ENCODE measurements around the gene DEGS2.

The DEGS2 gene

GRCh38 chr14:100126401-100126800 lies 33.0 kb downstream of the DEGS2 start:
- no peak for FAIRE-seq
- no peak for TF ChIP-seq POLR2AphosphoS5 (IDR thresholded peaks at IDR 0.05; ENCODE audit: low read depth, low read length)
- TF ChIP-seq POLR2A (IDR thresholded peaks at IDR 0.05; ENCODE audit: low read depth, low read length) = no peak
- TF ChIP-seq POU2F2 (IDR thresholded peaks at IDR 0.05; ENCODE audit: low read depth, low read length) = no peak
- no peak for TF ChIP-seq SPI1 (IDR thresholded peaks at IDR 0.05; ENCODE audit: low read depth, low read length)
- TF ChIP-seq PAX5 (IDR thresholded peaks at IDR 0.05; ENCODE audit: insufficient read depth, low read length, severe bottlenecking) = no peak
- TF ChIP-seq TAF1 (IDR thresholded peaks at IDR 0.05; ENCODE audit: low read depth, low read length) = no peak
- DNase-seq (ENCODE audit: insufficient read length, low spot score) = no peak

- no peak for DNase-seq (ENCODE audit: insufficient read length, low spot score)
- TF ChIP-seq POU2F2 (IDR thresholded peaks at IDR 0.05; ENCODE audit: low read depth, low read length) (no peak), TAF1 (IDR thresholded peaks at IDR 0.05; ENCODE audit: low read depth, low read length) (no peak), PAX5 (IDR thresholded peaks at IDR 0.05; ENCODE audit: insufficient read depth, low read length, severe bottlenecking) (no peak), POLR2A (IDR thresholded peaks at IDR 0.05; ENCODE audit: low read depth, low read length) (no peak), SPI1 (IDR thresholded peaks at IDR 0.05; ENCODE audit: low read depth, low read length) (no peak), POLR2AphosphoS5 (IDR thresholded peaks at IDR 0.05; ENCODE audit: low read depth, low read length) (no peak)
- FAIRE-seq = no peak
Observed at GRCh38 chr14:100124551-100125088, 34.8 kb downstream of the DEGS2 start.

- DNase-seq (ENCODE audit: insufficient read length, low spot score) = no peak
- TF ChIP-seq SPI1 (IDR thresholded peaks at IDR 0.05; ENCODE audit: low read depth, low read length) = no peak
- no peak for TF ChIP-seq POLR2AphosphoS5 (IDR thresholded peaks at IDR 0.05; ENCODE audit: low read depth, low read length)
- TF ChIP-seq POU2F2 (IDR thresholded peaks at IDR 0.05; ENCODE audit: low read depth, low read length) = no peak
- TF ChIP-seq TAF1 (IDR thresholded peaks at IDR 0.05; ENCODE audit: low read depth, low read length) = no peak
- TF ChIP-seq PAX5 (IDR thresholded peaks at IDR 0.05; ENCODE audit: insufficient read depth, low read length, severe bottlenecking) = no peak
- FAIRE-seq = no peak
Observed at GRCh38 chr14:100123618-100124017, 35.8 kb downstream of the DEGS2 start.

- TF ChIP-seq TAF1 (IDR thresholded peaks at IDR 0.05; ENCODE audit: low read depth, low read length) (no peak), PAX5 (IDR thresholded peaks at IDR 0.05; ENCODE audit: insufficient read depth, low read length, severe bottlenecking) (no peak), SPI1 (IDR thresholded peaks at IDR 0.05; ENCODE audit: low read depth, low read length) (no peak), POLR2A (IDR thresholded peaks at IDR 0.05; ENCODE audit: low read depth, low read length) (no peak), POLR2AphosphoS5 (IDR thresholded peaks at IDR 0.05; ENCODE audit: low read depth, low read length) (no peak), POU2F2 (IDR thresholded peaks at IDR 0.05; ENCODE audit: low read depth, low read length) (no peak)
- DNase-seq (ENCODE audit: insufficient read length, low spot score) (no peak), FAIRE-seq (no peak)
Observed at GRCh38 chr14:100122481-100123223, 36.8 kb downstream of the DEGS2 start.

- no peak for FAIRE-seq
- no peak for DNase-seq (ENCODE audit: insufficient read length, low spot score)
- no peak for TF ChIP-seq SPI1 (IDR thresholded peaks at IDR 0.05; ENCODE audit: low read depth, low read length)
- TF ChIP-seq POLR2A (IDR thresholded peaks at IDR 0.05; ENCODE audit: low read depth, low read length) = no peak
- TF ChIP-seq POLR2AphosphoS5 (IDR thresholded peaks at IDR 0.05; ENCODE audit: low read depth, low read length) = no peak
- TF ChIP-seq POU2F2 (IDR thresholded peaks at IDR 0.05; ENCODE audit: low read depth, low read length) = no peak
- TF ChIP-seq PAX5 (IDR thresholded peaks at IDR 0.05; ENCODE audit: insufficient read depth, low read length, severe bottlenecking) = no peak
- TF ChIP-seq TAF1 (IDR thresholded peaks at IDR 0.05; ENCODE audit: low read depth, low read length) = no peak
Observed at GRCh38 chr14:100121643-100122480, 37.6 kb downstream of the DEGS2 start.

- TF ChIP-seq POLR2A (IDR thresholded peaks at IDR 0.05; ENCODE audit: low read depth, low read length) = no peak
- TF ChIP-seq TAF1 (IDR thresholded peaks at IDR 0.05; ENCODE audit: low read depth, low read length) = no peak
- no peak for TF ChIP-seq SPI1 (IDR thresholded peaks at IDR 0.05; ENCODE audit: low read depth, low read length)
- TF ChIP-seq PAX5 (IDR thresholded peaks at IDR 0.05; ENCODE audit: insufficient read depth, low read length, severe bottlenecking) = no peak
- FAIRE-seq (no peak), DNase-seq (ENCODE audit: insufficient read length, low spot score) (no peak)
Observed at GRCh38 chr14:100120522-100121269, 38.7 kb downstream of the DEGS2 start.

- no peak for FAIRE-seq
- DNase-seq (ENCODE audit: insufficient read length, low spot score) = no peak
- no peak for TF ChIP-seq POU2F2 (IDR thresholded peaks at IDR 0.05; ENCODE audit: low read depth, low read length)
- TF ChIP-seq PAX5 (IDR thresholded peaks at IDR 0.05; ENCODE audit: insufficient read depth, low read length, severe bottlenecking) = no peak
- TF ChIP-seq POLR2AphosphoS5 (IDR thresholded peaks at IDR 0.05; ENCODE audit: low read depth, low read length) = no peak
- no peak for TF ChIP-seq SPI1 (IDR thresholded peaks at IDR 0.05; ENCODE audit: low read depth, low read length)
- TF ChIP-seq POLR2A (IDR thresholded peaks at IDR 0.05; ENCODE audit: low read depth, low read length) = no peak
- TF ChIP-seq TAF1 (IDR thresholded peaks at IDR 0.05; ENCODE audit: low read depth, low read length) = no peak
Observed at GRCh38 chr14:100119251-100119650, 40.2 kb downstream of the DEGS2 start.

- TF ChIP-seq PAX5 (IDR thresholded peaks at IDR 0.05; ENCODE audit: insufficient read depth, low read length, severe bottlenecking) = no peak
- no peak for TF ChIP-seq POLR2A (IDR thresholded peaks at IDR 0.05; ENCODE audit: low read depth, low read length)
- no peak for TF ChIP-seq SPI1 (IDR thresholded peaks at IDR 0.05; ENCODE audit: low read depth, low read length)
- TF ChIP-seq TAF1 (IDR thresholded peaks at IDR 0.05; ENCODE audit: low read depth, low read length) = no peak
- no peak for TF ChIP-seq POU2F2 (IDR thresholded peaks at IDR 0.05; ENCODE audit: low read depth, low read length)
- no peak for TF ChIP-seq POLR2AphosphoS5 (IDR thresholded peaks at IDR 0.05; ENCODE audit: low read depth, low read length)
- DNase-seq (ENCODE audit: insufficient read length, low spot score) = no peak
- FAIRE-seq = no peak
Observed at GRCh38 chr14:100118396-100119011, 40.9 kb downstream of the DEGS2 start.
